ENCODE data around the gene CAMTA1.

CAMTA1 gene

GRCh38 chr1:6962996-6963911, 178.0 kb downstream of the CAMTA1 start:
- DNase-seq = peak; percentile 14

GRCh38 chr1:6963912-6964307, 178.7 kb downstream of the CAMTA1 start:
- no peak for DNase-seq

- DNase-seq = no peak
These were observed 180.1 kb downstream of the CAMTA1 start for GRCh38 chr1:6965083-6965934.

- no peak for DNase-seq
These were observed 180.6 kb downstream of the CAMTA1 start for GRCh38 chr1:6965935-6966241.

- DNase-seq = no peak
These were observed 181.1 kb downstream of the CAMTA1 start for GRCh38 chr1:6966326-6966725.

- no peak for DNase-seq
These were observed 182.3 kb downstream of the CAMTA1 start for GRCh38 chr1:6967431-6968111.

- no peak for DNase-seq
These were observed 183.9 kb downstream of the CAMTA1 start for GRCh38 chr1:6969106-6969505.

GRCh38 chr1:6969762-6970161, 184.5 kb downstream of the CAMTA1 start:
- no peak for DNase-seq

GRCh38 chr1:6970221-6970620, 185.0 kb downstream of the CAMTA1 start:
- no peak for DNase-seq

GRCh38 chr1:6971048-6971447, 185.8 kb downstream of the CAMTA1 start:
- no peak for DNase-seq

GRCh38 chr1:6971699-6972098, 186.4 kb downstream of the CAMTA1 start:
- DNase-seq = no peak

GRCh38 chr1:6972399-6972798, 187.1 kb downstream of the CAMTA1 start:
- DNase-seq = no peak

- no peak for DNase-seq
These were observed 190.2 kb downstream of the CAMTA1 start for GRCh38 chr1:6975331-6976043.

- DNase-seq = no peak
These were observed 190.8 kb downstream of the CAMTA1 start for GRCh38 chr1:6976044-6976375.

GRCh38 chr1:6979003-6979613, 193.9 kb downstream of the CAMTA1 start:
- DNase-seq = no peak

- DNase-seq = no peak
These were observed 196.3 kb downstream of the CAMTA1 start for GRCh38 chr1:6981595-6981994.

GRCh38 chr1:6982443-6982842, 197.2 kb downstream of the CAMTA1 start:
- DNase-seq = no peak

GRCh38 chr1:6982860-6983259, 197.6 kb downstream of the CAMTA1 start:
- no peak for DNase-seq

- no peak for DNase-seq
These were observed 199.3 kb downstream of the CAMTA1 start for GRCh38 chr1:6984536-6984935.

GRCh38 chr1:6984986-6985385, 199.7 kb downstream of the CAMTA1 start:
- no peak for DNase-seq

- DNase-seq = no peak
These were observed 200.5 kb downstream of the CAMTA1 start for GRCh38 chr1:6985549-6986276.

GRCh38 chr1:6986281-6986680, 201.0 kb downstream of the CAMTA1 start:
- no peak for DNase-seq

Data from effector CD4-positive, alpha-beta T cell (primary cell).